Testis (tissue), 3 donors: ENCODE data around the gene KIF25. TPM values are rescaled to one million over a fixed set of nuclear protein-coding genes. Genes with fewer than 3 reads are reported as not detected.
"Not testable (repeated sequence)": the region's sequence is repeated elsewhere in the genome, so short reads cannot be mapped to it uniquely, and the experiment has no call there.

Source experiments
- DNase-seq: peaks from one replicate; pipeline ENCODE4 v3.0.0-alpha.2; 2019
- H3K27ac ChIP-seq, 2 donors: fragments of 200-600 bp; sonication (generic); one replicate each; pipeline ENCODE4 v1.5.1; 2019
- H3K27me3 ChIP-seq: fragments of 200-600 bp; sonication (generic); one replicate; pipeline ENCODE4 v1.5.1; 2019
- H3K36me3 ChIP-seq: fragments of 200-600 bp; sonication (generic); one replicate; pipeline ENCODE4 v1.5.1; 2017; ENCODE audit warnings: low read depth; ENCODE audit errors: missing control alignments
- H3K4me1 ChIP-seq: fragments of 200-600 bp; sonication (generic); one replicate; pipeline ENCODE4 v1.5.1; 2019
- H3K4me3 ChIP-seq, 2 donors: fragments of 200-600 bp; sonication (generic); one replicate each; pipeline ENCODE4 v1.5.1; 2017 to 2019
- H3K9me3 ChIP-seq: fragments of 200-600 bp; sonication (generic); one replicate; pipeline ENCODE4 v1.5.1; 2017
- POLR2A ChIP-seq: fragments of 450-650 bp; IDR thresholded peaks from one replicate; pipeline ENCODE4 v1.6.1; 2017; ENCODE audit warnings: antibody characterized with exemption, mild to moderate bottlenecking, moderate library complexity
- WGBS, 2 donors: methylation state at CpG; one replicate each; pipeline ENCODE4 v1.1.5; 2018; 5-methylcytosine and 5-hydroxymethylcytosine counted together
- intact Hi-C: fragments of 100-400 bp; cut with DNase I; formaldehyde crosslinking; loops from one replicate; pipeline ENCODE4 v1.15.1; 2023; ENCODE audit warnings: low total_unique reads
- polyA plus RNA-seq: library from polyadenylated mRNA; stranded (reverse); fragments of 350-450 nt; fragmentation: Illumina TruSeq; extraction: RNeasy Lipid Tissue Mini Kit (QIAGEN cat#74804); gene quantifications from one replicate; pipeline ENCODE4 v1.2.3, GENCODE V29; 2014; ENCODE audit warnings: low read depth, low replicate concordance; ENCODE audit not compliant: insufficient read depth
- total RNA-seq, 2 donors: library from RNA; depleted of rRNA; stranded (reverse); fragments of >200 nt; gene quantifications; one replicate each; pipeline ENCODE4 v1.2.3, GENCODE V29; 2016
- TF ChIP-seq, protein P1 (sequence below), 3 experiments: fragments of 450-650 bp in 2 of 3; fragments of 200-600 bp in 1 of 3; sonication (generic) in 1 of 3; IDR thresholded peaks; one replicate each; pipeline ENCODE4 v1.5.1; 2016 to 2019; ENCODE audit warnings: antibody characterized with exemption in 3 of 3, mild to moderate bottlenecking in 2 of 3, moderate library complexity in 1 of 3

The KIF25 gene
- total and polyA plus RNA-seq, 3 donors from 2014 or later: 1.1 to 5.0 (median 1.6) TPM

DNA sequence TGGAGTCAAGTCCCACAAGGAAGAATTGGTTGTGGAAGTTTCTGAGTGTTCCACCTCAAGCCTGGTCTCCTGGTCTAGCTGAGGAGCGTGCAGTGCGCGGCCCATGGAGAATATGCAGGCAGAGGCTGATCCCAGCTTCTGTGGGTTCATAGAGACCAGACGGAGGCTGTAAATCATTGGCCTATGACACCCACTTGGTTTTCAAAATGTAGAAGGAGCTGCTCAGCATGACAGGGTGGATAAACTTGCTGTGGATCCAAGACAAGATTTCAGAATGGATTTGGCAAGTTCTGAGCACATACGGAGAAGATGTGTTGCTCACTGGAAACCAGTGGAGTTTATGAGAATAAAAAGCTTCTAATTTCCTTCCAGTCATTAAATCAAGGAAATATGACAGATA lies 744 bp downstream of the KIF25 start:
- intact Hi-C loops: no loop called here
- Histone ChIP-seq H3K9me3 (no peaks in the 10 kb centered on the region), H3K27me3 (no peaks in the 10 kb centered on the region), H3K4me3 (no peak overlapping the region), H3K27ac (no peak overlapping the region), H3K4me1 (no peaks in the 10 kb centered on the region), H3K36me3 (no peaks in the 10 kb centered on the region)
- TF ChIP-seq POLR2A: no peak
- TF ChIP-seq, protein P1, sequence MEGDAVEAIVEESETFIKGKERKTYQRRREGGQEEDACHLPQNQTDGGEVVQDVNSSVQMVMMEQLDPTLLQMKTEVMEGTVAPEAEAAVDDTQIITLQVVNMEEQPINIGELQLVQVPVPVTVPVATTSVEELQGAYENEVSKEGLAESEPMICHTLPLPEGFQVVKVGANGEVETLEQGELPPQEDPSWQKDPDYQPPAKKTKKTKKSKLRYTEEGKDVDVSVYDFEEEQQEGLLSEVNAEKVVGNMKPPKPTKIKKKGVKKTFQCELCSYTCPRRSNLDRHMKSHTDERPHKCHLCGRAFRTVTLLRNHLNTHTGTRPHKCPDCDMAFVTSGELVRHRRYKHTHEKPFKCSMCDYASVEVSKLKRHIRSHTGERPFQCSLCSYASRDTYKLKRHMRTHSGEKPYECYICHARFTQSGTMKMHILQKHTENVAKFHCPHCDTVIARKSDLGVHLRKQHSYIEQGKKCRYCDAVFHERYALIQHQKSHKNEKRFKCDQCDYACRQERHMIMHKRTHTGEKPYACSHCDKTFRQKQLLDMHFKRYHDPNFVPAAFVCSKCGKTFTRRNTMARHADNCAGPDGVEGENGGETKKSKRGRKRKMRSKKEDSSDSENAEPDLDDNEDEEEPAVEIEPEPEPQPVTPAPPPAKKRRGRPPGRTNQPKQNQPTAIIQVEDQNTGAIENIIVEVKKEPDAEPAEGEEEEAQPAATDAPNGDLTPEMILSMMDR (IDR thresholded peaks at IDR 0.05): no peak
- 55 to 72% methylated on average over 5 of the region's 5 CpGs for WGBS, 2 donors
- DNase-seq: no peak

DNA sequence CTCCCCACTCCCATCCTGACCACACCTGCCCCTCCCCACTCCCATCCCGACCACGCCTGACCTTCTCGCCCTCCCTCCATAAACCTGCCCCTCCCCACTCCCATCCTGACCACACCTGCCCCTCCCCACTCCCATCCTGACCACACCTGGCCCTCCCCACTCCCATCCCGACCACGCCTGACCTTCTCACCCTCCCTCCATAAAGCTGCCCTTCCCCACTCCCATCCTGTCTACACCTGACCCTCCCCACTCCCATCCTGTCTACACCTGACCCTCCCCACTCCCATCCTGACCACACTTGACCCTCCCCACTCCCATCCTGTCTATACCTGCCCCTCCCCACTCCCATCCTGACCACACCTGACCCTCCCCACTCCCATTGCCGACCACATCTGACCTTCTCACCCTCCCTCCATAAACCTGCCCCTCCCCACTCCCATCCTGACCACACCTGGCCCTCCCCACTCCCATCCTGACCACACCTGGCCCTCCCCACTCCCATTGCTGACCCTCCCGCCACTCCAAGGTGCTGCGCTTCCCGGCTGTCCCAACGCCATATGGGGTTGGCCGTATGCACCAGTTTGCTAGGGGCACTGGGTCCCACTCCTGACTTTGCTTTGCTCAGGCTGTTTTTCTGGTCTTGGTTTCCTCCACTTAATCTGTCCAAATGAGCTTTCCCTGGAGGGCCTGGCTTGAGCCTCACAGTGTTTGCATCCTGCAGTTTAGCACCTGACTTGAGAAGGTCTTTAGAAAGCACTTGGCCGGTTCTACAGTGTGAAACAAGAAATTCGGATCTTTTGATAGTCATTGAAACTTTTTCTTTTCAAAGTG lies 2.9 kb downstream of the KIF25 start:
- TF ChIP-seq, protein P1 (IDR thresholded peaks at IDR 0.05): no peak
- TF ChIP-seq POLR2A: no peak
- Histone ChIP-seq H3K4me1 (no peaks in the 10 kb centered on the region), H3K27me3 (no peaks in the 10 kb centered on the region), H3K9me3 (no peaks in the 10 kb centered on the region), H3K36me3 (no peaks in the 10 kb centered on the region), H3K27ac (no peak overlapping the region), H3K4me3 (no peak overlapping the region)
- DNase-seq: no peak
- intact Hi-C loops: no loop called here
- 89 to 90% methylated on average over 13 of the region's 13 CpGs for WGBS, 2 donors

DNA sequence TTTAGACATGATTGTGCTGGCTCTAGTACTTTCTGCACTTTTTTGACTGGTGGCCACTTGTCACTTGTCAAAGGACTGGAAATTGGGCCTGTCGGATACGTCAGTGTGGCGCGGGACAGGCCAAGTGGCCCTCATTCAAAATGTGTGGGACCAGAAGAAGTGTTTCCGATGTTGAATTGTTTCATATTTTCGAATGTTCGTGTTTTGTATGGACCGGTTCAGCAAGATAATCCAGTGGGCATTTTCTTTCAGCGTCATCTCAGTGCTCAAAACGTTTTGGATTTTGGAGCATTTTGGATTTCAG lies 3.5 kb downstream of the KIF25 start:
- TF ChIP-seq, protein P1 (IDR thresholded peaks at IDR 0.05): no peak
- H3K9me3 ChIP-seq: no peaks in the 10 kb centered on the region
- no peaks in the 10 kb centered on the region for H3K4me1 ChIP-seq
- DNase-seq: no peak
- no peaks in the 10 kb centered on the region for H3K27me3 ChIP-seq
- 83 to 91% methylated on average over 10 of the region's 10 CpGs for WGBS, 2 donors
- no peak overlapping the region for H3K27ac ChIP-seq
- no peaks in the 10 kb centered on the region for H3K36me3 ChIP-seq
- H3K4me3 ChIP-seq: no peak overlapping the region
- intact Hi-C loops: no loop called here

DNA sequence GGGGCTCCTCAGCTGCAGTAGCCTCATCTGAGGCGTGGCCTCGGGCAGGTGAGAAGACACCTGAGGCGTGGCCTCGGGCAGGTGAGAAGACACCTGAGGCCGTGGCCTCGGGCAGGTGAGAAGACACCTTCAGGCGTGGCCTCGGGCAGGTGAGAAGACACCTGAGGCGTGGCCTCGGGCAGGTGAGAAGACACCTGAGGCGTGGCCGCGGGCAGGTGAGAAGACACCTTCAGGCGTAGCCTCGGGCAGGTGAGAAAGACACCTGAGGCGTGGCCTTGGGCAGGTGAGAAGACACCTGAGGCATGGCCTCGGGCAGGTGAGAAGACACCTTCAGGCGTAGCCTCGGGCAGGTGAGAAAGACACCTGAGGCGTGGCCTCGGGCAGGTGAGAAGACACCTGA lies 4.0 kb downstream of the KIF25 start:
- H3K9me3 ChIP-seq, H3K4me3 ChIP-seq, H3K27me3 ChIP-seq, intact Hi-C loops, H3K36me3 ChIP-seq, H3K27ac ChIP-seq, H3K4me1 ChIP-seq, DNase-seq: not testable (repeated sequence)
- WGBS, 2 donors: 86 to 92% methylated on average over 12 to 17 of the region's 21 CpGs

DNA sequence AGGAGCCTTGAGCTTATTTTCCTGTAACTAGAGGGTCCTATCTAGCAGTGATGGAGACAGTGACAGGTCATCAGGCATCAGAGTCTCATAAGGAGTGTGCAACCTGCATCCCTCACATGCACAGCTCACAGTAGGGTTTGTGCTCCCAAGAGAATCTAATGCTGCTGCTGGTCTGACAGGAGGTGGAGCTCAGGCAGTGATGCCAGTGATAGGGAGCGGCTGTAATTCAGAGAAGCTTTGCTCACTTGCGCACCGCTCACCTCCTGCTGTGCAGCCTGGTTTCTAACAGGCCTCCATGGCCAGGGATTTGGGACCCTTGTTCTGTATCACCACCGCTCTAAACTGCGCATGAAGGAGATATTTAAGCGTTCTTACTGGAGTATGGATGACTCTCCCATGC lies 5.3 kb downstream of the KIF25 start:
- no peak overlapping the region for H3K4me3 ChIP-seq
- intact Hi-C loops: no loop called here
- H3K27me3 ChIP-seq: no peaks in the 10 kb centered on the region
- TF ChIP-seq POLR2A: no peak
- TF ChIP-seq, protein P1 (IDR thresholded peaks at IDR 0.05): no peak
- no peak overlapping the region for H3K27ac ChIP-seq
- no peaks in the 10 kb centered on the region for H3K9me3 ChIP-seq
- H3K36me3 ChIP-seq: no peaks in the 10 kb centered on the region
- WGBS, 2 donors: 80 to 97% methylated on average over 6 of the region's 6 CpGs
- no peaks in the 10 kb centered on the region for H3K4me1 ChIP-seq
- DNase-seq: no peak
